HCT116 (cell line): ENCODE results near the gene UCP1. TPM values are rescaled to one million over a fixed set of nuclear protein-coding genes. Genes with fewer than 3 reads are reported as not detected.

Experiments
- ATAC-seq: fragments of 200-7000 bp; cut with Tn5 transposase; 2 replicates; pipeline ENCODE4 v1.9.1; 2020; ENCODE audit warnings: mild to moderate bottlenecking, moderate library complexity
- BruUV-seq: library from RNA; stranded (reverse); fragments of 400-500 nt; replicated peaks from 2 replicates; lab custom pipeline; 2021; lab: Mats Ljungman, UMichigan
- CTCF ChIA-PET: fragments of 300-600 bp; sonication (Branson Sonifier 250); formaldehyde crosslinking; loops from one replicate; lab custom pipeline; 2021; ENCODE audit warnings: antibody characterized with exemption; lab: Charles Lee
- POLR2A ChIA-PET: fragments of 300-600, 350-600 bp; sonication (Branson Sonifier 250); formaldehyde crosslinking; loops from one replicate; lab custom pipeline; 2021; ENCODE audit warnings: antibody characterized with exemption; lab: Charles Lee
- RAD21 ChIA-PET, 2 experiments: fragments of 300-600 bp; sonication (Branson Sonifier 250); formaldehyde crosslinking; loops; one replicate each; lab custom pipeline; 2023; ENCODE audit warnings: low total read pairs in 2 of 2; ENCODE audit not compliant: uncharacterized antibody in 2 of 2, unreplicated experiment in 2 of 2, low non-redundant PET in 1 of 2; lab: Charles Lee
- DNase-seq: peaks from one replicate; pipeline ENCODE4 v3.0.0-alpha.2; 2010; ENCODE audit warnings: low read depth, low spot score
- H2AFZ ChIP-seq: fragments of 200-600 bp; shearing (Covaris generic), sonication (generic); 2 replicates; pipeline ENCODE4 v1.6.1; 2017; ENCODE audit warnings: low read depth, mixed run types, mixed read lengths, antibody characterized with exemption, low read length; ENCODE audit not compliant: poor library complexity, severe bottlenecking
- H3K27ac ChIP-seq: 2 replicates; pipeline ENCODE4 v1.5.1; 2012; ENCODE audit warnings: low read depth, low read length
- H3K27me3 ChIP-seq: fragments of 200-600 bp; sonication (generic); 2 replicates; pipeline ENCODE4 v1.6.1; 2016; ENCODE audit warnings: mixed run types, low read length, mixed read lengths; ENCODE audit not compliant: insufficient read depth
- H3K36me3 ChIP-seq, 2 experiments: fragments of 200-500 bp in 1 of 2; fragments of 200-600 bp in 1 of 2; sonication (Bioruptor generic) in 1 of 2; sonication (generic) in 1 of 2; 2 replicates each; pipeline versions ENCODE4 v1.5.1 to v1.6.1; 2014 to 2016; ENCODE audit warnings: low read length in 2 of 2, inconsistent platforms in 1 of 2, mixed read lengths in 1 of 2, mixed run types in 1 of 2; ENCODE audit not compliant: insufficient read depth in 2 of 2, control insufficient read depth in 1 of 2
- H3K4me1 ChIP-seq, 2 experiments: fragments of 200-600 bp in 1 of 2; sonication (generic) in 1 of 2; 2 replicates each; pipeline versions ENCODE4 v1.5.1 to v1.6.1; 2012 to 2017; ENCODE audit warnings: low read length in 2 of 2, inconsistent platforms in 1 of 2, mild to moderate bottlenecking in 1 of 2, mixed read lengths in 1 of 2, mixed run types in 1 of 2, moderate library complexity in 1 of 2; ENCODE audit not compliant: insufficient read depth in 2 of 2, control insufficient read depth in 1 of 2
- H3K4me2 ChIP-seq: fragments of 200-600 bp; sonication (generic); 2 replicates; pipeline ENCODE4 v1.6.1; 2017; ENCODE audit warnings: mixed run types, low read length, mixed read lengths
- H3K4me3 ChIP-seq, 2 experiments: fragments of 200-600 bp in 1 of 2; sonication (generic) in 1 of 2; replicated peaks in 1 of 2; 2 replicates each; pipeline ENCODE4 v1.5.1; 2011 to 2016; ENCODE audit warnings: low read length in 2 of 2, control low read depth in 1 of 2, low read depth in 1 of 2, mild to moderate bottlenecking in 1 of 2, mixed read lengths in 1 of 2, mixed run types in 1 of 2
- H3K79me2 ChIP-seq: fragments of 200-600 bp; sonication (generic); 2 replicates; pipeline ENCODE4 v1.6.1; 2017; ENCODE audit warnings: mild to moderate bottlenecking, mixed run types, low read length, moderate library complexity, mixed read lengths; ENCODE audit not compliant: insufficient read depth
- H3K9ac ChIP-seq: fragments of 200-600 bp; sonication (generic); 2 replicates; pipeline ENCODE4 v1.6.1; 2016; ENCODE audit warnings: low read length, mixed read lengths
- H3K9me2 ChIP-seq: fragments of 200-600 bp; sonication (generic), shearing (Covaris generic); 2 replicates; pipeline ENCODE4 v1.6.1; 2017; ENCODE audit warnings: mixed run types, mild to moderate bottlenecking, moderate library complexity; ENCODE audit not compliant: insufficient read depth
- H3K9me3 ChIP-seq, 2 experiments: fragments of 200-500 bp in 1 of 2; fragments of 200-600 bp in 1 of 2; sonication (Bioruptor generic) in 1 of 2; sonication (generic) in 1 of 2; 2 replicates each; pipeline ENCODE4 v1.6.1; 2014 to 2017; ENCODE audit warnings: low read length in 2 of 2, mixed read lengths in 2 of 2, inconsistent platforms in 1 of 2, low read depth in 1 of 2, mild to moderate bottlenecking in 1 of 2, mixed run types in 1 of 2, moderate library complexity in 1 of 2; ENCODE audit not compliant: control insufficient read depth in 1 of 2, insufficient read depth in 1 of 2
- H4K20me1 ChIP-seq: fragments of 200-600 bp; sonication (generic), shearing (Covaris generic); 2 replicates; pipeline ENCODE4 v1.6.1; 2017; ENCODE audit warnings: mixed run types, mild to moderate bottlenecking, moderate library complexity; ENCODE audit not compliant: insufficient read depth
- EGR1 ChIP-seq: IDR thresholded peaks from 2 replicates; pipeline ENCODE4 v1.6.1; 2012; ENCODE audit warnings: low read depth
- EZH2 ChIP-seq: fragments of 200-600 bp; sonication (generic); IDR thresholded peaks from 2 replicates; pipeline ENCODE4 v1.6.1; 2017; ENCODE audit warnings: antibody characterized with exemption, mixed run types
- POLR2AphosphoS5 ChIP-seq: IDR thresholded peaks from 2 replicates; pipeline ENCODE4 v1.6.1; 2011; ENCODE audit warnings: mild to moderate bottlenecking, low read depth, low read length, moderate library complexity
- RAD21 ChIP-seq: IDR thresholded peaks from 2 replicates; pipeline ENCODE4 v1.6.1; 2012; ENCODE audit warnings: low read depth, mild to moderate bottlenecking
- SP1 ChIP-seq: IDR thresholded peaks from 2 replicates; pipeline ENCODE4 v1.6.1; 2012; ENCODE audit warnings: low read depth
- SRF ChIP-seq: IDR thresholded peaks from 2 replicates; pipeline ENCODE4 v1.6.1; 2012; ENCODE audit warnings: low read depth
- TCF7L2 ChIP-seq: IDR thresholded peaks from 2 replicates; pipeline ENCODE4 v1.7.0; 2011; ENCODE audit warnings: borderline replicate concordance, inconsistent platforms; ENCODE audit not compliant: insufficient read depth, insufficient read length; ENCODE audit errors: extremely low read depth
- YY1 ChIP-seq: IDR thresholded peaks from 2 replicates; pipeline ENCODE4 v1.6.1; 2011; ENCODE audit warnings: low read length, low read depth, moderate library complexity, mild to moderate bottlenecking; ENCODE audit not compliant: insufficient replicate concordance; ENCODE audit errors: extremely low read depth
- ZFX ChIP-seq: fragments of 450-650 bp; IDR thresholded peaks from 2 replicates; pipeline ENCODE4 v1.6.1; 2017
- intact Hi-C: fragments of 100-400 bp; cut with micrococcal nuclease; formaldehyde crosslinking; loops from 2 replicates; pipeline ENCODE4 v1.10.0; 2022
- total RNA-seq: library from RNA; stranded (reverse); gene quantifications from one replicate; pipeline ENCODE4 v1.2.1, GENCODE V29; 2021; ENCODE audit not compliant: unreplicated experiment
- TF ChIP-seq, protein P1 (sequence below): IDR thresholded peaks from 2 replicates; pipeline ENCODE4 v1.6.1; 2012
- TF ChIP-seq, protein P2 (sequence below), 3 experiments: fragments of 200-600 bp in 1 of 3; sonication (generic) in 1 of 3; IDR thresholded peaks in 2 of 3; conservative IDR thresholded peaks in 1 of 3; 2 replicates each; pipeline ENCODE4 v1.5.1; 2012 to 2017; ENCODE audit warnings: low read depth in 2 of 3, low read length in 2 of 3, antibody characterized with exemption in 1 of 3, borderline replicate concordance in 1 of 3, control low read depth in 1 of 3, mild to moderate bottlenecking in 1 of 3, mixed read lengths in 1 of 3, mixed run types in 1 of 3, moderate library complexity in 1 of 3; ENCODE audit not compliant: insufficient read depth in 1 of 3

UCP1 gene
- total RNA-seq, 1 experiment from 2014 or later, result not detected

DNA sequence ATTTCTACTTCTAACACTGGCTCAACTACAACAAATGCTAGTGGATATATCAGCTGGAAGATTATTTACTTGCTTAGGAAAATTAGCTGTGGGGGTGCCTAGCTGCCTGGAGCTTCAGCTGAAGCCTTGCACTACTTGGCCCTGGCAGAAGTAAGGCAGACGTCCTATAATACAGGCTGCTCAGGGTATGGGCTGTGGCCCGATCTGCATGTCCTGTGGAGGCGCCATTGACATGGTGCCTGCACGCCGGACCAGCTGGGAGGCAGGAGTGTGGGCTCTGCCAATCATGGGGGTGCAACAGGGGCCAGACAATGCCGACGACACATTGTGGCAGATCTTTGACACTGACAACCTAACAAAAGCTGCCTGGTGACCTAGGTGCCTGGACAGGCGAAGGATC is 31.6 kb upstream of the UCP1 start:
- Histone ChIP-seq H3K9me3 (no peaks in the 10 kb centered on the region), H3K27ac (no peak overlapping the region), H3K4me2 (no peak overlapping the region), H3K79me2 (no peaks in the 10 kb centered on the region), H3K4me3 (no peak overlapping the region), H4K20me1 (no peaks in the 10 kb centered on the region), H3K4me1 (no peaks in the 10 kb centered on the region), H3K36me3 (no peaks in the 10 kb centered on the region), H3K9ac (no peak overlapping the region), H2AFZ (no peak overlapping the region), H3K9me2 (no peaks in the 10 kb centered on the region), H3K27me3 (no peaks in the 10 kb centered on the region)
- ATAC-seq (no peak), DNase-seq (no peak)
- no TSS peak for BruUV-seq
- ChIA-PET POLR2A (interaction anchor here (1.7 kb wide), 1 partner anchor 9 kb away, joined by 4 read pairs; no protein-coding TSS in a partner anchor), RAD21 (no interaction called here), CTCF (interaction anchor here (1.3 to 1.4 kb wide), 2 partner anchors 9 to 240 kb away, joined by 3 to 5 read pairs; no protein-coding TSS in a partner anchor)
- TF ChIP-seq RAD21, result no peak
- TF ChIP-seq, protein P1, sequence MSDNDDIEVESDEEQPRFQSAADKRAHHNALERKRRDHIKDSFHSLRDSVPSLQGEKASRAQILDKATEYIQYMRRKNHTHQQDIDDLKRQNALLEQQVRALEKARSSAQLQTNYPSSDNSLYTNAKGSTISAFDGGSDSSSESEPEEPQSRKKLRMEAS, result no peak
- TF ChIP-seq TCF7L2, result no peak
- no peak for TF ChIP-seq EGR1
- TF ChIP-seq SRF, result no peak
- TF ChIP-seq, protein P2, sequence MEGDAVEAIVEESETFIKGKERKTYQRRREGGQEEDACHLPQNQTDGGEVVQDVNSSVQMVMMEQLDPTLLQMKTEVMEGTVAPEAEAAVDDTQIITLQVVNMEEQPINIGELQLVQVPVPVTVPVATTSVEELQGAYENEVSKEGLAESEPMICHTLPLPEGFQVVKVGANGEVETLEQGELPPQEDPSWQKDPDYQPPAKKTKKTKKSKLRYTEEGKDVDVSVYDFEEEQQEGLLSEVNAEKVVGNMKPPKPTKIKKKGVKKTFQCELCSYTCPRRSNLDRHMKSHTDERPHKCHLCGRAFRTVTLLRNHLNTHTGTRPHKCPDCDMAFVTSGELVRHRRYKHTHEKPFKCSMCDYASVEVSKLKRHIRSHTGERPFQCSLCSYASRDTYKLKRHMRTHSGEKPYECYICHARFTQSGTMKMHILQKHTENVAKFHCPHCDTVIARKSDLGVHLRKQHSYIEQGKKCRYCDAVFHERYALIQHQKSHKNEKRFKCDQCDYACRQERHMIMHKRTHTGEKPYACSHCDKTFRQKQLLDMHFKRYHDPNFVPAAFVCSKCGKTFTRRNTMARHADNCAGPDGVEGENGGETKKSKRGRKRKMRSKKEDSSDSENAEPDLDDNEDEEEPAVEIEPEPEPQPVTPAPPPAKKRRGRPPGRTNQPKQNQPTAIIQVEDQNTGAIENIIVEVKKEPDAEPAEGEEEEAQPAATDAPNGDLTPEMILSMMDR (IDR thresholded peaks at IDR 0.05 in 2 of 3, conservative IDR thresholded peaks at IDR 0.05 in 1 of 3; ENCODE audit: borderline replicate concordance in 1 of 3, insufficient read depth in 1 of 3, low read depth in 2 of 3, low read length in 2 of 3), result no peak
- no peak for TF ChIP-seq YY1
- TF ChIP-seq SP1, result no peak
- TF ChIP-seq POLR2AphosphoS5, result no peak
- TF ChIP-seq ZFX, result no peak
- no peak for TF ChIP-seq EZH2
- intact Hi-C loops, result no loop called here
